Rectal smooth muscle tissue (tissue), 1 donor: ENCODE measurements around the gene SRA1.

Source experiments
- H3K27ac ChIP-seq: one replicate; pipeline ENCODE4 v1.7.0; 2013; ENCODE audit warnings: low read depth, low read length, inconsistent platforms
- H3K27me3 ChIP-seq: one replicate; pipeline ENCODE4 v1.7.0; 2013; ENCODE audit warnings: low read length; ENCODE audit not compliant: control insufficient read depth, insufficient read depth
- H3K36me3 ChIP-seq: one replicate; pipeline ENCODE4 v1.7.0; 2013; ENCODE audit warnings: low read length; ENCODE audit not compliant: control insufficient read depth, insufficient read depth
- H3K4me1 ChIP-seq: one replicate; pipeline ENCODE4 v1.7.0; 2013; ENCODE audit warnings: low read length; ENCODE audit not compliant: control insufficient read depth, insufficient read depth
- H3K4me3 ChIP-seq: one replicate; pipeline ENCODE4 v1.7.0; 2013; ENCODE audit warnings: low read length
- H3K9ac ChIP-seq: one replicate; pipeline ENCODE4 v1.7.0; 2013; ENCODE audit warnings: low read length

Gene SRA1

GRCh38 chr5:140546851-140547507 is 10.3 kb downstream of the SRA1 start:
- Histone ChIP-seq H3K36me3 (peaks cover 19% of the 10 kb centered on the region), H3K27ac (peak overlapping the region; percentile 76), H3K9ac (no peak overlapping the region), H3K4me3 (peak overlapping the region; percentile 65), H3K4me1 (peaks cover 36% of the 10 kb centered on the region), H3K27me3 (no peaks in the 10 kb centered on the region)

- H3K9ac ChIP-seq, result no peak overlapping the region
- H3K4me3 ChIP-seq, result no peak overlapping the region
- H3K4me1 ChIP-seq, result peaks cover 35% of the 10 kb centered on the region
- peaks cover 12% of the 10 kb centered on the region for H3K36me3 ChIP-seq
- H3K27ac ChIP-seq, result no peak overlapping the region
- no peaks in the 10 kb centered on the region for H3K27me3 ChIP-seq
These were observed 11.7 kb downstream of the SRA1 start for GRCh38 chr5:140545606-140546005.

DNA sequence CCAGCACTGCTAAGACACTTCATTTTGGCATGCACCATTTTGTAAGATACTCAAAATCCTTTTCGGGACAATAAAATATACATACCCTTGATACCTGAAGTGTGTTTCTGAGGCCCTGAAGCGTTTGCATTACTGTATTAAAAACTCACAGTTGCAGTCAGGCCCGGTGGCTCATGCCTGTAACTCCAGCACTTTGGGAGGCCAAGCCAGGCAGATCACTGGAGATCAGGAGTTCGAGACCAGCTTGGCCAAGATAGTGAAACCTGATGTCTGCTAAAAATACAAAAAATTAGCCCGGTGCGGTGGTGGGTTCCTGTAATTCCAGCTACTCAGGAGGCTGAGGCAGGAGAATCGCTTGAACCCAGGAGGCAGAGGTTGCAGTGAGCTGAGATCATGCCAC is 12.3 kb downstream of the SRA1 start:
- Histone ChIP-seq H3K4me3 (no peak overlapping the region), H3K27ac (no peak overlapping the region), H3K36me3 (peaks cover 6% of the 10 kb centered on the region), H3K27me3 (no peaks in the 10 kb centered on the region), H3K9ac (no peak overlapping the region), H3K4me1 (peaks cover 29% of the 10 kb centered on the region)

DNA sequence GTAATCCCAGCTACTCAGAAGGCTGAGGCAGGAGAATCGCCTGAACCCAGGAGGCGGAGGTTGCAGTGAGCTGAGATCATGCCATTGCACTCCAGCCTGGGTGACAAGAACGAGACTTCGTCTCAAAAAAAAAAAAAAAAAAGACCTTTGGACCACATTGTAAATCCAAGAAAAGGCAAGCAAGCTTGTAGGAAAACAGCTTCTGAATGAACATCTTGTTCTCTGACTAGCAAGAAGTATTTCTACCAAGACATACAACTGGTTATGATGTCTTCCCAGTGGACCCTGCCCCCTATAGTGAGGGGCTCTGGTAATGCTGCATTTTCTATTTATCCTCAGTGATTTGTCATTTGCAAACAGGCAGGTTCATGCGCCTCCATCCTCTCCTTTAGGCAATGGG is 14.3 kb downstream of the SRA1 start:
- Histone ChIP-seq H3K27ac (no peak overlapping the region), H3K4me1 (peaks cover 10% of the 10 kb centered on the region), H3K4me3 (no peak overlapping the region), H3K36me3 (peaks cover 5% of the 10 kb centered on the region), H3K9ac (no peak overlapping the region), H3K27me3 (no peaks in the 10 kb centered on the region)

DNA sequence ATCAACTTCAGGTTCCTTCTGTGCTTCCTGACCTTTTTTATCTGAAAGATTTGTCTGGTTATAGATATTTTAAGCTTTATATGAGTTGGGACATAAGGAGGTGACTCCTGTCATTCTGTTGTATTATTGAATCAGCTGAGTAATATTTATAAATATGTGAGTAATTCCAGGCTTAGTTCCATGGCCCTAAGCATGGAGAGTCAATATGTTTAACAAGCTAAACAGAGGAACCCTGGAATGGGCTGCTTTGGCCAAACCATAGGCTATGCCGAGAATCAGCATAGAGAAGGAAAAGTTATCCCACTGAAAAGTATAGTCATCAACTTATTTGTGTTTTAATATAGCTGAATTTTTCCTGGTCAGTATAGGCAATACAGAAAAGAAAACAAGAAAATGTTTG is 17.0 kb downstream of the SRA1 start:
- Histone ChIP-seq H3K4me3 (no peak overlapping the region), H3K4me1 (no peaks in the 10 kb centered on the region), H3K27ac (no peak overlapping the region), H3K36me3 (peaks cover 7% of the 10 kb centered on the region), H3K27me3 (no peaks in the 10 kb centered on the region), H3K9ac (no peak overlapping the region)

GRCh38 chr5:140524003-140524402 is 33.3 kb downstream of the SRA1 start:
- Histone ChIP-seq H3K27me3 (no peaks in the 10 kb centered on the region), H3K9ac (no peak overlapping the region), H3K36me3 (peaks cover 17% of the 10 kb centered on the region), H3K4me1 (no peaks in the 10 kb centered on the region), H3K27ac (no peak overlapping the region), H3K4me3 (no peak overlapping the region)

GRCh38 chr5:140513124-140513523 is 44.1 kb downstream of the SRA1 start:
- Histone ChIP-seq H3K9ac (no peak overlapping the region), H3K4me3 (no peak overlapping the region), H3K36me3 (peaks cover 14% of the 10 kb centered on the region), H3K27ac (no peak overlapping the region), H3K27me3 (no peaks in the 10 kb centered on the region), H3K4me1 (no peaks in the 10 kb centered on the region)

DNA sequence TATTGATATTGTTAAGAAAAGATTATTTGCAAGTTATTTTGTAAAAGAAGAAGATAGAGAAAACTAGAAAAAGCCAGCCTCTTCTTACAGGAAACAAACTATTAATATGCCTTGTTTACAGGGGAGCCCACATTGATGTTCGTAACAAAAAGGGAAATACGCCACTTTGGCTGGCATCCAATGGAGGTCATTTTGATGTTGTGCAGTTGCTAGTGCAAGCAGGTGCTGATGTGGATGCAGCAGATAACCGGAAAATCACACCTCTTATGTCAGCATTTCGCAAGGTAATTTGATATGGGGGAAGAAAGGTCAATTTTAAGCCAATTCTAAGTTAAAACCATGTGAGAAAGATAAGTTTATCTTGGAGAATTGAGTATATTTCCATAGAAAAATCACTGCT is 47.4 kb downstream of the SRA1 start:
- Histone ChIP-seq H3K27me3 (no peaks in the 10 kb centered on the region), H3K4me3 (no peak overlapping the region), H3K9ac (no peak overlapping the region), H3K36me3 (peaks cover 26% of the 10 kb centered on the region), H3K27ac (no peak overlapping the region), H3K4me1 (no peaks in the 10 kb centered on the region)

DNA sequence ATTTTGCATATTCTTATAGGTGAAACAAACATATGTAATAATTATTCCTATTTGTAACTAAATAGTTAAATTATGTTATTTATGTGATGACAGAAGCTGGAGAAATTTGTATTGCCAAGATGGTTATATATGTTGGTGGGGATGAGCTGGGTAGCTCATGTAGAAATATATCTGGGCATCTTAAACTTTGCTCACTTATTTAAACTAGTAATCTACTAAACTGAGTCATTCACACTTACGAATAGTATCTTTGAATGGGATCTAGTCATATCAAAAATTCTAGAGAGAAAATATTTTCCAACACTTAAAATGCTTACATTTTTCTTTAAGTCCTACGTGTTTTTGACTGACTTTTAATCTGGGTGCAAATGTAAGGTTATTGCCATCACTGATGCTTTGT is 54.4 kb downstream of the SRA1 start:
- no peak overlapping the region for H3K27ac ChIP-seq
- H3K4me1 ChIP-seq, result no peaks in the 10 kb centered on the region
- H3K27me3 ChIP-seq, result no peaks in the 10 kb centered on the region
- H3K9ac ChIP-seq, result no peak overlapping the region
- H3K4me3 ChIP-seq, result no peak overlapping the region
- peaks cover 12% of the 10 kb centered on the region for H3K36me3 ChIP-seq
